ENCODE data around the gene INCA1.

The INCA1 gene

DNA sequence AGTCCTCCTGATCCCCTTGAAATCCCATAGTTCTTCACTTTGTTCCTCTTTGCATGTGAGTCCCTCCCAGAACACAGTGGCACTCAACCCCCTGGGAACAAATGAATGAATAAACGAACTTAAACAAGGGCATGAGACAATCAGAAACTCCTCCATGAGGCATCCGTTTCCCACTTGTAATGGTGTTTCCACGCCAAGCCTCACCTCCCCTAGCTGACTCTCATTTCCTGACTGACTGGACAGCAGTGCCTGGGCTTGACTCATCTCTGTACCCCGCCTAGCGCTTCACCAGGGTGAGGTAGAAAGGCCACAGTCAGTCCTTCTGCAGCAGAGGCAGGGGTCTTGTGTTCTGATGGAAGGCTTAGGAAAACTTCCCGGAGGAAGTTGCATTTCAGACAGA lies 14.6 kb upstream of the INCA1 start:
- no peak for DNase-seq (ENCODE audit: low spot score)

DNA sequence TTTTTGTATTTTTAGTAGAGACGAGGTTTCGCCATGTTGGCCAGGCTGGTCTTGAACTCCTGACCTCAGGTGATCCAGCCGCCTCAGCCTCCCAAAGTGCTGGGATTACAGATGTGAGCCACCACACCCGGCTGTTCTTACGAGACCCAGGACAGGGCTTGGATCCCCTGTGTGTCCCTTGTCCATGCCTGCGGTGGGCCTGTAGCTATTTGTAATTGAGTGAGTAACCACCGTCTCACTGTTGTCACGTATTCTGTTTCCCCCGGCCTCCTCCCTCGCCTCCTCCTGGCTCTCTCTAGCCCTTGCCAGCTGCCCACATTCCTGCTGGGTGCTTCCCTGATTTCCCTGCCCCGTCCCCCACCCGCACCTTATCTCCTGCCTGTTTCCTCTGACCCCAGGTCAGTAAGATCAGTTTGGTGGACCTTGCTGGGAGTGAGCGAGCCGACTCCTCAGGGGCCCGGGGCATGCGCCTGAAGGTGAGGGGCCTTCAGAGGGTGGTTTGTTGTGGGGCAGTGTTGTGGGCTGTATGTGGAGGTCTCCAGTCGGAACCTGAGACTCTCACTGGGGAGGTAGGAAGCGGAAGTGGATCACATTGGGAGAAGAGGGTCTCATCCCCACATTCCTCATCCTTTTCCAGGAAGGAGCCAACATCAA lies 6.0 kb upstream of the INCA1 start:
- DNase-seq (ENCODE audit: low spot score), result no peak

DNA sequence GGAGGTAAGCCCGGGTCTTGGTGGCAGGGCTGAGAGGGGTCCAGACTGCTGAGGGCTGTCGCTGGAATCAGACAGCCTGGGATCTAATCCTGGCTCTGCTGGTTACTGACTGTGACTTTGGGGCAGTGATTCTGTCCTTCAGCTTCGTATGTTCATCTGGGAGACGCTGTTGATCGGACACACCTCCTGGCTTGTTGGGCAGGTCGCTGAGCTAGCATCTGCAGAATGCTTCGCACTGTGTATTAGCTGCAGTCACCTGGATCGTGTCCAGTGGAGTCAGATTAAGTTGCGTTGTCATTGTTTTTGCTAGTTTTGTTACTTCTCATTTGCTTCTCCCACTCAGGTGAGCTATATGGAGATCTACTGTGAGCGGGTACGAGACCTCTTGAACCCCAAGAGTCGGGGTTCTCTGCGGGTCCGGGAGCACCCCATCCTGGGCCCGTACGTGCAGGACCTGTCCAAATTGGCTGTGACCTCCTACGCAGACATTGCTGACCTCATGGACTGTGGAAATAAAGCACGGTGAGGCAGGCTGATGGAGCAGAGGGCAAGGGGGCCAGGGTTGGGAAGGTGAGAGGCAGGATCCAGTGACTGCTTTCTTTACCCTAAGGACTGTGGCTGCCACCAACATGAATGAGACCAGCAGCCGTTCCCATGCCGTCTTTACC lies 4.9 kb upstream of the INCA1 start:
- no peak for DNase-seq (ENCODE audit: low spot score)

DNA sequence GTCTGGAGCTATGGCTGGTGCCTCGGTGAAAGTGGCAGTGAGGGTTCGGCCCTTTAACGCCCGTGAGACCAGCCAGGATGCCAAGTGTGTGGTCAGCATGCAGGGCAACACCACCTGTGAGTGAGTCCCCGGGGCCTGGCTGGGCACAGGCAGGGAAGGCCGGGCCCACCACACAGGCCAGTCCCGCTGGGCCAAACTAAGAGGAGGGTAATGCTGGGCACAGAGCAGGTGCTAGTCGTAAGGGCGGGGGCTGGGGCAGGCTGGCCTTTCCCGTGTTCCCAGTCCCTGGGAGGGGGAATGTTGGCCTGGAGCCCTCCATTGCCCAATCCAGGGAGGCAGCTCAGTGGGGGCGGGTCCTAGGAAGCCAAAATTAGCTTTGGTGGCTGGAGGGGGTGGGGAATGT lies 2.9 kb upstream of the INCA1 start:
- DNase-seq (ENCODE audit: low spot score), result no peak

DNA sequence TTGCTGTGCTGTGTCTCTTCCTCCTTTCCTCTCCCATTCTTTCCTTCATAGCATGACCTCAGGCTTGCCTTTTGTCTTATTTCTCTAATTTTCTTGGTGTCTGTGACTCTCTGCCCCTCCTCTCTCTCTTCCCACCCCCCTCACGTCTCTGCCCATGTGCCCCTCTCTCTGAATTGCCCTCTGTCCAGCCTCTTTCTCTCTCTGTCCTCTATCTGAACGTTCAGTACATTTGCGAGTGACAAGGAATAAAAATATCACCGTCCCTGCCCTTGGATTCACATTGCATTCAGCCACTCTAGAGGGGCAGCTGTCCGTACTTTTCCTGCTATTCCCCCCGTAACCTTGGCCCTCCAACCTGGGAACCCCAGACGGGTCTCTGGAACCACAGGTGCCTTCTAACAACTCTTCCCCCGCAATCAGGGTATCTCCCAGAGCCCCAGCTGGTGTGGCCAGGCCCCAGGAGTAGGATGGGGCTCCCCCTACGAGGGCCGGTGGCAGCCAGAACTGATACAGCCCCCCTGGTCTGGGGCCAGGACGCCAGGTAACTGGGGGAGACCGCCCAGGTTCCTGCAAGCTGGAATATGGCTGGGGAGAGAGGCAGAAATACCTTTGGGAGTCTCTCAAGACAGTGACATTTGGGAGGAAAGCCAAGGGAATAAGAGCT lies 2.2 kb upstream of the INCA1 start:
- DNase-seq (ENCODE audit: low spot score), result no peak

DNA sequence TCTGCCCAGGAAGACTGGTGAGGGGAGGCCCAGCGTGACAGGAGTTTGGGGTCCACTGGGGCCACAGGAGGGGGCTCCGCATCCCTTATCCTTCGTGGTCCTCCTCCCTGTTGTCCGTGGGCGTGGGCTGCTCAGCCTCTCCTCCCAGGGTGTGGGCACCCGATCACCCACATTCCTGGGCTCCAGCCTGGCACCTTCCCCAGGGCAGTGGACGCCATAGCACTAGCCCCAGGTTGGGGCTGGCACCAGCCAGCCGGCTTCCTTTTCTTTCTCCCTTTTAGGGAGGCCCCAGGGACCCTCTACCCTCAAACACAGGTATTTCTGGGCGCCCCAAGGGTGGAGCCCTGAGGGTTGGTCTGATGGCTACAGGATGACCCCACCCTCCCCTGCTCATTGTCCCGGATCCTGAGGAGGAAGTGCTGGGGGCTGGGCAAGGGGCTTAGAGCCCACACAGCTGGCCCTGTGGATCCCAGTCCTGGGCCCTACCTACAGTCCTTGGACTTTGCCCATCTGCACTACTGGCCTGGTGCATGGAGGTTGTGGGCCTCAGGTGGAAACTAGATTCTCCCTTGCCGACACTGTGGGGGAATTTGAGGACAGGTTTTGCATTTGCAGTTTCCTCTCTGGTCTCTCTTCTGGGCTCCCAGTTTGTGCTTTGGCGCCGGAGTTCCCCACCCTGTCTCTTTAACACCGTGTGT lies 1.6 kb upstream of the INCA1 start:
- no peak for DNase-seq (ENCODE audit: low spot score)

DNA sequence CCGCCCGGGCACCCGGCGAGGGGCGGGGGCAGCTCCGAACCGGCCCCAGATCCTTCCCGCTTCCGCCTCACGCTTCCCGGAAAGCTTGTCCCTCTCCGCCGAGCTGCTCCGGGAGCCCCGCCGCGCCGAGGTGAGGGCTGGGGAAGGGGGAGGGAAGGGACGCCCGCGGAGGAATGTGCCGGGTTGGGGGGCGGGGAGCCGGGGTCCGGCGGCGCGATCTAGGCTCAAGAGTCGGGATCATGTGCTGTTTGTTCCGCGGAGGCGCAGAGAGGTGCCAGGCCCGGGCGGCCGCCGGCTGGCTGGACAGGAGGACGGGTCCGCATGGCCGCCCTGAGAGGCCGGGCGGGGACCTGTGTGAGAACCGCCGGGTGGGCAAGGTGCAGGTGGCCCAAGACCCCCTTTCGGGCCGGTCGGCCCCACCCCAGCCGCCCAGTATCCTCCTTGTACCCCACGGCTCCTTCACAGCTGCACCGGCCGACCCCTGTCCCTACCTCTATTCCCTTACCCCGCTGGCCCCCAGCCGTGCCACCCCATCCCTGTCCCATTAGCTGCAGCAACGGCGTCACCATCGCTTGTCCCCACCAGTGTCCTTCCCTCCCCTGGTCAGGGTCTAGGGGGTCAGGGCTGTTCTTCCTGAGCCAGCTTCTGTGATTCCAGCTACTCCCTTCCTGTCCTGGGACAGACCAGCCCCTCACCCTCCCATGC lies 857 bp upstream of the INCA1 start:
- DNase-seq (ENCODE audit: low spot score), result no peak

DNA sequence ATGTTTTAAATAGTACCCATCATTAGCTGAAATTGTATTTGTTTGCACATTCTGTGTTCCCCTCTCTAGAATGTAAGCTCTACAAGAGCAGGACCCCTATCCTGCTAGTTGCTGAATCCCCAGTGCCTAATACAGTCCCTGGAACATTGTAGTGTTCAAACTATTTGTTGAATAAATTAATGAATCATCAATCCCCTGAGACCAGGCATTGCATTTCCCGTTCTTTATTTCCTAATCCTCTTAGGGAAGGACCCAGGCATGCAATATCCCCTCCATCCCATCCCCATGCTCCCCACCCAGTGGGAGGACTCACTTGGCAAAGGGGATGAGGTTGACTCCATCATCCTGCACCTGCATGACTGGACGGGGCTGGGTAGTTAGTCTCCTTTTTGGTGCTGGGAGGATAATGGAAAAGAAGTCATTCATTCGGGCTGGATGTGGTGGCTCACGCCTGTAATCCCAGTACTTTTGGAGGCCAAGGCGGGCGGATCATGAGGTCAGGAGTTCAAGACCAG lies 3.2 kb downstream of the INCA1 start:
- DNase-seq (ENCODE audit: low spot score), result no peak

DNA sequence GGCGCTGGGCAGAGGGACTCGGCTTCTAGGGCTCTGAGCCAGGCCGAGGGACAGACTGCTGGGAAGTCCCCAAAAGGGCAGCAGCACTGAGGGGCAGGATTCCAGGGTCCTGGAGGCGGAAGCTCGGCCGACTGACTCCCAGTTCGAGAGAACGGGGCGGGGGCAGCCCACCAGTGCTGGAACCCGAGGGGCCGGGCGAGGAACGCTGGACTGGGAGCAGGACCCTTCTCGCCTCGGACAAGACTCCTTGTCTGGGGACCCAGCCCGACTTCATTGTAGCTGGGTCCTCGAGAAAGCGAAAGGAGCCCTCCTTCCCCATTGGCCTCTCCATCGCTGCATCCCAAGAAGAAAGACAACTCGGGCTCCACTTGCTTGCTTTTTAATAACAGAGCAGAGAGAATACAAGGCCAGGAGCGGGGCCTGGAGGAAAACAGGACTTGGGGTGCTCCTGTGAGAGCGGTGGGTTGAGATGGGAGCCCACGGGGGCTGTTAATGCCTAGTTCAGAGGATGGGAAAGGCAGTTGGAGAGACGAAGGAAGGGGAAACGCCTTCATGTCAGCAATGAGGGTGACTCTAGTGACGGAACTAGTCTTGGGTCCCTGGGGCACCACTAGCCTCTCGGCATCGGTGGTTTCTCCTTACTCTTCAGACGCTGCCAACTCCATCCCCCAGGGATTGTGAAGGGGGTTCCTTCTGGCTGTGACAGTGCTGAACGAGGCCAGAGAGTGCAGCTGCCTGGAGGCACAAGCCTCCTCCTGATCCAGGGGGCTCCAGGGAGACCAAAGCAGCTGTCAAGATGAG lies 9.4 kb downstream of the INCA1 start:
- no peak for DNase-seq (ENCODE audit: low spot score)

DNA sequence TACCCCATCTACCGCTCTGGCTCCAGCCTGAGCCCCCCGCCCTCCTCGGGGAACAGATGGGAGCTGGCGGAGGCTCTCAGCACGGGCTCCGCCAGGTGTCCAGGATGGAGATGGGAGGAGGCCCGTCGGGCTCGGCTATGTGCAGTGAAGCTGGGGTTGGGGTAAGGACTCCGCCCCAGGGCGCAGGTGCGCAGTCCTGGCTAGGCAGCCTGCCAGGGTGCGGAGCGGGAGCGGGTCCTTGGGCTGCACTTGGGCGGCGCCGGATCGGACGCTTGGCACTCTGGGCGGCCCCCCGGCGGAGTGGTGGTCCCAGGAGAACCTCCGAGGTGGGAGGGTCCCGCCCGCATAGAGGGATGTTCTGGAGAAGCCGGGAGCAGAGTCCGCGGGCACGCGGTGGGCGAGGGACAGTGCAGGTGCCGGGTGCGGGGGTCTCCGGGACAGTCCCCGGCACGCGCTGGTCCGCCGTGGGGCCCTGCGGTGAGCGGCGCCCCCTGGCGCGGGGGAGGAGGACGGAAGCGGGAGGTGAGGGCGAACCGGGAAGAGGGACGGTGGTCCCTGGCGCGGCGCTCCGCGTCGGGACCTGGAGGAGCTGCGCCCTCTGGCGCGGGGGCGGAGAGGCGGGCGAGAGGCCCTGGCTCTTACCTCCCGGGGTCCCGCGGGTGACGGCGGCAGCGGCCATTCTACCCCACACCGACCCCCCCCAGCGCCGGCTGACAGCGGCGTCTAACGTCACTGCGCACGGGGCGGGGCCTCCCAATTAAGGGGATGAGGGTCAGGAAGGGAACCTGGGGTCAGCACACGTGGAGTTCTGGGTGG lies 10.2 kb downstream of the INCA1 start, which contains the start of gene CAMTA2:
TSS of gene CAMTA2 (minus strand) at position 725 of the 816 bp plus-strand sequence. CDS start 1,453 bp downstream, outside the sequence.
- DNase-seq (ENCODE audit: low spot score), result peak; percentile 81

DNA sequence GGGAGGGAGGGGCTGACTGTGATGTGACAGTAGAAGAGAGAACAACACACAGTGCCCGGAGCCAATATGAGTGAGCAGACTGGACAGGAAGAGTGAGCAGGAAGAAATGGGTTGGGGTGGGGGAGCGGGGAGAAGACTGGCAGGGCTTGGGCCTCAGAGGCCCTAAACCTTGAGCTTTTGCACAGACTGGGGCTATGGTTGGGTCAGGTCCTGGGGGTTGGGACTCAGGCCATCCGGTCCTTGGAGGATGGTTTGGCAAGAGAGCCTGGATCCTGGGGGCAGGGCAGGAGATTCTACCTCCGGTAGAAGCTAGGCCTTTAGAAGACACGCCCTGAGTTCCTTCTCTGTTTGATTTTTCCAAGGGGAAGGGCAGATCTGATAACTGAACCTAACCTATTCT lies 10.9 kb downstream of the INCA1 start:
- DNase-seq (ENCODE audit: low spot score), result no peak

DNA sequence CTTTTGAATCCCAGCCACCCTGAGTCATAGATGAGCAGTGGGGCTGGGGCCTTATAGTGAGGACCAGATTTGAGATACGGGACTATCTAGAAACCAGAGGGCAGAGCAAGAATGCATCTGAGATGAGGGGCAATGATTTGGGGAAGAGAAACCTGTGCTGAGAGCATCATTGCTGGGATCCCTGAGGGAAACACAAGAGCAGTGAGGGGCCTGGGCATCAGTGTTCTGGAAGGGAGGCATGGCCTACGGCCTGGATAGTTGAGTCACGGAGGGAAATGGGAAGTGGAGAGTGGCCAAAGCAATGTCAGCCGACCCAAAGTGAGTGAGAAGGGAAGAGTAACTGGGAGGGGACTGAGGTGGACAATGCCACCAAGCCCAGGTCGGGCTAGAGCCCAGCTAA lies 15.0 kb downstream of the INCA1 start:
- DNase-seq (ENCODE audit: low spot score), result no peak

DNA sequence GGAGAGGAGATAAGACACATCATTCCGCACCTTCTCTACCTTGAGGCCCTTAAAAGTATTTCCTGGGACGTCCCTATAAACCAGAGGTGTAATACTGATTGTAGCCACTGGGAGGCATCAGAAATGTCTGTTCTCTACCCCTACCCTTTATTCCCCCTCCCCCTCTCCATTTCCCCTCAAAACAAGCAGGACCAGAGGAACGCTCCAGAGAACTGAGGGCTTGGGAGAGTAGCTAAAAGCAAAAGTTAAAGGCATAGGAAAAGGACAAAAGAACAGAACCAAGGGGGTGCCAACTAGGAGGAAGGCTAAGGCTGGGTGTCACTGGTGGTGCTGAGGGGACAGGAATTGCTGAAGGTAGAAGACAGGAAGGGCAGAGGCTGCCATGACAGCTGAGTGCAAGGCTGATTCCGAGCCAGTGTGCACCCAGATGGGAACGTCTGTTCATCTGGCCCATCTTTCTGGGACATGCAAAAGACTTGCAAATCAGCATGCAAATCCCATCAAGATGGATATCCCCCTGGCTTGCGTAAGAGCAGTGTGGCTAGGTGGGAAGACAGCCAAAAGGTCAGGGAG lies 16.6 kb downstream of the INCA1 start:
- DNase-seq (ENCODE audit: low spot score), result peak; percentile 43

DNA sequence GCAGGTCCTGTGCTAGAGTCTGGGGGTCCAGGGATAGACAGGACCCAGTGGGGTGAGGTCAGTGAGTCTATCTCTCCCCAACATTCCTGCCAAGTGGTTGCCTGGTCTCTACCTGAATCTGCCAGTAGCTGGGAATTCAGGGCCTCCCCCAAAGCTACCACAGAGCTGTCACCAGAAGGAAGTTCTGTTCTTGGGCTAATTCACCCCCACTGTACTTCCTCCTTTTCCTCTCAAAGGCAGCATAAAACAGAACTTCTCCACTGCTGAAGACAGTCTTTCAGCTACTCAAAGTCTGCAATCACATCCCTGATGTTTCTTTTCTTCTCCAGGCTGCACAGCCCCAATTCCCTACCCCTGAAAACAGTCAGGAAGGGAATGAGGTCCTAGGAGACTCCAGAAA lies 18.6 kb downstream of the INCA1 start:
- peak; percentile 62 for DNase-seq (ENCODE audit: low spot score)

DNA sequence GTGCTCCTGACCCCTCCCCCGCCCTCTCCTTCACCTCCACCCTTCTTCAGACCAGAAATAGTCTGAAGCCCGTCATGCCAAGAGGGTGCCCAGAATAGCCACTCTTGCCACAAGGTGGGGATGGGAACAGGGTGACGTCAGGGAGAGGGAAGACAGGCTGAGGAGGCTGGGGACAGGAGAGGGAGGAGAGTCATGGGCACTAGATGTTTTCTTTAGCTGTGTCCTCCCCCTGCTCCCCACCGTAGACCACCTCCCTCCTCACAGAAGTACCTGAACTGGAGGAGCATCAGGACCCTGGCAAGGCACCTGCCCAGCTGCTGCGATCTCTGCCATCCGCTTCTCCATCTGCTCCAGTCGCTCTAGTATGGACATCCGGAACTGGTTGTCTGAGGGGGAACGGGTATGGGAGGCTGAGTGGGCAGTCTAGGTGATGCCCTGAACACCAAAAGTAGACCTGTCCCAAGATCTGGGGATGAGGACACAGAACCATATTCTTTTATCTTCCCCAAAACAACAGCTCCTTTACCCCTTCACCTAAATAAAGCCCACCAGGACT lies 23.1 kb downstream of the INCA1 start:
- DNase-seq (ENCODE audit: low spot score), result no peak

DNA sequence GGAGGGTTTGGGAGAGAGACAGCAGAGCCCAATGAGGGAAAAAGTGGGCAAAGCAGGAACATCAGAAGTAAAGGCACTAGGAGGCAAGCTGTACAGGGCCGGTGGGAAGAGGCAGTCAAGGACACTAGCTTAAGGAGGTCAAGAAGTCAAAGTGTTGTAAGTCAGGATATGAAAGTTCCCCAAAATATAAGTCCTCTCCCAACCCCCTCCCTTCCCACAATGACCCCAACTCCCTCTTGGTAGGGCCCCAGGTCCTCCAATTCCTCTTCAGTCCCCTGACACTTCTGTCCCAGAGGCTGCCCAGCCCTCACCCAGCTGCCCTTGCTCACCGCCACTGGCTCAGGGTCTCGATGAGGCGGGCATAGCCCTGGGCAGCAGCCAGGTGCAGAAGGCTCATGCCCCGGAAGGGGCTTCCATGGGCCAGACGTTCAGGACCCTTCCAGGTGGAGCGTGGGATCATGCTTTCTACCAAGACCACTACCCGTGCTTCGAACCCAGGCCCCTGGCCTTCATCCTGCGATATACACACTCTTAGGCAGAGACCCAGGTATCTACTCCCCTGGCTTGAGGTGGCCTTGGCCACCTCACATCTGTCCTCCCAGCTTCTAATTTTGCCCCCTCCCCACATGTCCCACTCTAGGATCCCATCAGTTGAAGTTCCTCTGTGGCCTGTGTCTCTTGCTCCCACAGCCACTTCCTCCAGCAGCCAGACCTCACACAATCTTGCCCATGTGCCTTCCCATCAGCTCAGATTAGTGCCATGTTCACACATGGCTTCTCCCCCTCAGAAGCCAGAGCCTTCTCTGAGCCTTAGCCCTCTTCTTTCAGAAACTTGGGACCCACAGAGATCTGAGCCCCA lies 23.8 kb downstream of the INCA1 start:
- DNase-seq (ENCODE audit: low spot score), result no peak

DNA sequence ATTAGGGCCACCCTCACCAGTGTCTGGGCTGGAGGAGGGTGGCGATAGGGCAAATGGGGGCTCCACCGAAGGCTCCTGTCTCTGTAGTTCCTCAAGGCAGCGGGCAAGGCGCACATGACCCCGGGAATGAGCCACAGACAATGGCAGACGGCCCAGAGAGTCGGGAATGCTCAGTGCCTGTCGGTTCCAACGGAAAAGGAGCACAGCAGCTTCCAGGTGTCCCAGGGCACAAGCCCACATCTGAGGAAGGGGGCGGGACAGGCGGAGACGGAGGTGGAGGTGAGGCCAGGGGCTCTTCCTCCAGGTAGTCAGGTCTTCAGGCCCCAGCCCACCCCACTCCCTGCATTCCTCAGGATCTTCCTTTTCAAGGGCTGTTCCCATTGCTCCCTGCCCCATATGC lies 24.6 kb downstream of the INCA1 start:
- DNase-seq (ENCODE audit: low spot score), result no peak

DNA sequence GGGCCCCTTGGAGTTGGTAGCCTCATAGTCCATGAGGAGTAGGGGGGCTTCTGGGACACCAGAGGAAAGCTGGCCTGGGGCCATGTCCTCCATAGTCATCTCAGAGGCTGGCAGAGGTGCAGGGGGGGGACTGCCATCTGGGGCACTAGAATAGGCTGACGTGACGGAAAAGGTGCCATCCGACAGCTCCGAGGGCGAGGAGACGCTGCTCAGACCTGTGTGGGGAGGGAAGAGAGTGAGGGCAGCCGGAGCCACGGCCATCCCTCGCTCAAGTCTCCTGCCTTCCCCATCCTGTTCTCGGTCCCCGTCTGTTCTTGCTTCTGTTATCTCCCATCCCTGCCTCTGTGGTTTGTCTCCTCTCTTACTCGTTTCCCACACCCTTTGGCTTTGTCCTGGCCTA lies 25.0 kb downstream of the INCA1 start:
- DNase-seq (ENCODE audit: low spot score), result no peak

DNA sequence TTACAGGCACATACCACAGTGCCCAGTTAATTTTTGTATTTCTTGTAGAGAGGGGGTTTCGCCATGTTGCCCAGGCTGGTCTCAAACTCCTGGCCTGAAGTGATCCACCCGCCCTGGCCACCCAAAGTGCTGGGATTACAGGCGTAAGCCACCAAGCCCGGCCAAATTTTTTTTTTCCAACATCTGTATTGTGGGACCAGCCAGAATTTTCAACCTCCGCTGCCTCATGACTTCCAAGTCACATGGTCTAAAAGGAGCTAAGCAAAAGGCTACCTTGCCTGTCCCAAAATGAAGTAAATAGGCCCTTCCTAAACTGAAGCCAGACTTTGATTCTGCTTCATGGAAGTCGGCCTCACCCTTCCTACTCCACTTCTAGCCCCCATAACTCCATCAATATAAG lies 25.5 kb downstream of the INCA1 start:
- DNase-seq (ENCODE audit: low spot score), result no peak
